GM21737 (cell line): ENCODE data around the gene CLIC4.
A peak's percentile ranks its signal among the peaks of the same experiment; 100 is the strongest.
"Not testable (repeated sequence)": the region's sequence is repeated elsewhere in the genome, so short reads cannot be mapped to it uniquely, and the experiment has no call there.

Source experiments
- ATAC-seq: cut with Tn5 transposase; IDR thresholded peaks from one replicate; pipeline ENCODE4 v1.9.1; 2021; ENCODE audit warnings: mild to moderate bottlenecking, moderate library complexity; ENCODE audit not compliant: unreplicated experiment

CLIC4 gene

DNA sequence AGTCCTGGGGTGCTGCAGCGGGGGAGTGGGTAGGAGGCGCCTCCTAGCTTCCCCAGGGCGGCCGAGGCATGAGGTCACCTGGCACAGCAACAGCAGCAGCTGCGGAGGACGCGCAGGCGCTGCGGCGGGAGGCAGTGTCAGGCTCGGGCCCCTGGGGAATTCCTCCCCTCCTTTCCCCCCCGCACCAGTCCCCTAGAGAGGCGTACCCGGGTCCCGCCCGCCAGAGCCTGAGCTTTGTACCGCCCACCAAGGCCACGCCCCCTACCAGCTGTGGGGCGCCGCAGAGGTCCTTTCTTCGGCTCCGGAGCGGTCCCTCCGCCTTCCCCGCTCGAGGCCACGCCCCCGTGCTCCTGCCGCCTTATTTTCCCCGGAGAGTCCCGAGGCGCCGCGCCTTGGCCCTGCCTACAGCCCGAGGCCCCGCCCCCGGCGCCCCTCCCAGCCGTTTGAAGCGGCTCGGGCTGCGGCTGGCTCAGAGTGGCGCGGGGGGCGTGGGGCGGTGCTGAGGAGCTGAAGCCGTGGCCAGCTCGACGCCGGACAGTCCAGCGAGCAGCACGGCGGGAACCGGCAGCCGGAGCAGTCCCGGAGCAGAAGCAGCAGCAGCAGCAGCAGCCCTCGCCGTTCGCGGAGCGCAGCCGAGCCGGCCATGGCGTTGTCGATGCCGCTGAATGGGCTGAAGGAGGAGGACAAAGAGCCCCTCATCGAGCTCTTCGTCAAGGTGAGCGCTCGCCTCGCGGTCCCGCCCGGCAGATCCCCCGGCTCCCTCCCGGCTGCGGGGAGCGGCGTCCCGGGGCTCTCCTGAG is at the start of gene CLIC4:
Gene CLIC4, plus strand, starts transcription at position 537 of the 800 bp plus-strand sequence. Its CDS starts 107 bp downstream, at position 644.
- ATAC-seq, result peak; percentile 70

DNA sequence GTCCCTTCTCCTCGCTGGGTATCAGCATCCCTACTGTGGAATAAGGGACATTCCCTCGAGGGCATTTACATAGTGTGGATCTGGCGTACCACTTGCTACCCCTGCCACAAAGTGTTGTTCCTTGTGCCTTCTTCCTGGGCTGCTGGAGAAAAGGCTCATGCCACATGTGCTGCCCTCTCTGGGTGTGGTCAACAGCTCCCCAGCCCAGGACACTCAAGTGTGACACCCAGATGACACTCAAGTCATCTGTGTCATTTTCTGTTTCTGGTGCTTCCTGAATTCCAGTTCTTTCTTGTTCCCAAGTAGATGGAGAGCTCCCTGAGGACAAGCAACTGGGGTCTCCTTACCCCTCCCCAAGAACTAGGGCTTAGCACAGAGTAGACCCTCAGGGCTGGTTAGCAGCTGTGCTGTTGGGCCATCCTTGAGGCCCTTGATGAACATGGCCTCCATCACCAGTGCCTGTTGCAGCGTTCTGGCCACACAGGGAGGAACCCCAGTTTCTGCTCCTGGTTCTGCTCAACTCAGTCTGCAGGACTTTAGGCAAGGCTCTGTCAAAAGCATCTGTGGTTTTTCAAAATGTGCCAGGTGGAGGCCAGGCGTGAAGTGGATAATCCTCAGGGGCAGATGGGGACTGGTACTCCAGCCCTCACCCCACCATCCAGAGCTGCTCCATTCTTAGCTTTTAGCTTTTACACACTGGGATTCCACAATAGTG is 49.0 kb upstream of the CLIC4 start:
- no peak for ATAC-seq

DNA sequence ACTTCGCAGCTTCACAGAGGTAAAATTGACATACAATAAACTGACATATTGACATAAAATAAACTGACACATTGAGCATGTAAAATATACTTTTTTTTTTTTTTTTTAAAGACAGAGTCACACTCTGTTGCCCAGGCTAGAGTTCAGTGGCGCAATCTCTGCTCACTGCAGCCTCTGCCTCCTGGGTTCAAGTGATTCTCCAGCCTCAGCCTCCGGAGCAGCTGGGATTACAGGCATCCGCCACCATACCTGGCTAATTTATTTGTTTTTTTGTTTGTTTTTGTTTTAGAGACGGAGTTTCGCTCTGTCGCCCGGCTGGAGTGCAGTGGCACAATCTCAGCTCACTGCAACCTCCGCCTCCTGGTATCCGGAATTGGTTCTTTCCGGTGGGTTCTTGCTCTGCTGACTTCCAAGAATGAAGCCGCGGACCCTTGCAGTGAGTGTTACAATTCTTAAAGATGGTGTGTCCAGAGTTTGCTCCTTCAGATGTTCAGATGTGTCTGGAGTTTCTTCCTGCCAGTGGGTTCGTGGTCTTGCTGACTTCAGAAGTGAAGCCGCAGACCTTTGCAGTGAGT is 48.4 kb upstream of the CLIC4 start:
- no peak for ATAC-seq

DNA sequence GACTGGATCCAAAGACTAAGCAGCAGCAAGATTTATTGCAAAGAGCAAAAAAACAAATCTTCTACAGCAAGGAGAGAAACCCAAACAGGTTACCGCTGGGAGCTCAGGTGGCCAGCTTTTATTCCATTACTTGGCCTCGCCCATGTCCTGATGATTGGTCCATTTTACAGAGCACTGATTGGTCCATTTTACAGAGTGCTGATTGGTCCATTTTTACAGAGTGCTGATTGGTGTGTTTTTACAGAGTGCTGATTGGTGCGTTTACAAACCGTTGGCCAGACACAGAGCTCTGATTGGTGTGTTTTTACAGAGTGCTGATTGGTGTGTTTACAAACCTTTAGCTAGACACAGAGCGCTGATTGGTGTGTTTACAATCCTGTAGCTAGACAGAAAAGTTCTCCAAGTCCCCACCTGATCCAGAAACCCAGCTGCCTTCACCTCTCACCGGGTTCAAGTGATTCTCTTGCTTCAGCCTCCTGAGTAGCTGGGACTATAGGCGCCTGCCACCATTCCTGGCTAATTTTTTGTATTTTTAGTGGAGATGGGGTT is 47.7 kb upstream of the CLIC4 start:
- not testable (repeated sequence) for ATAC-seq

DNA sequence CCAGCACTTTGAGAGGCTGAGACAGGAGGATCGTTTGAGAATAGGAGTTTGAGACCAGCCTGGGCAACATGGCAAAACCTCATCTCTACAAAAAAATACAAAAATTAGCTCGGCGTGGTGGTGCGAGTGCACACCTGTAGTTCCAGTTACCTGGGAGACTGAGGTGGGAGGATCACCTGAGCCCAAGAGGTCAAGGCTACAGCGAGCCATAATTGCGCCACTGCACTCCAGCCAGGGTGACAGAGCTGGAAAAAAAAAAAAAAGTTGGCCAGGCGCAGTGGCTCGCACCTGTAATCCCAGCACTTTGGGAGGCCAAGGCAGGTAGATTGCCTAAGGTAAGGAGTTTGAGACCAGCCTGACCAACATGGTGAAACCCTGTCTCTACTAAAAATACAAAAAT is 46.9 kb upstream of the CLIC4 start:
- ATAC-seq, result not testable (repeated sequence)

DNA sequence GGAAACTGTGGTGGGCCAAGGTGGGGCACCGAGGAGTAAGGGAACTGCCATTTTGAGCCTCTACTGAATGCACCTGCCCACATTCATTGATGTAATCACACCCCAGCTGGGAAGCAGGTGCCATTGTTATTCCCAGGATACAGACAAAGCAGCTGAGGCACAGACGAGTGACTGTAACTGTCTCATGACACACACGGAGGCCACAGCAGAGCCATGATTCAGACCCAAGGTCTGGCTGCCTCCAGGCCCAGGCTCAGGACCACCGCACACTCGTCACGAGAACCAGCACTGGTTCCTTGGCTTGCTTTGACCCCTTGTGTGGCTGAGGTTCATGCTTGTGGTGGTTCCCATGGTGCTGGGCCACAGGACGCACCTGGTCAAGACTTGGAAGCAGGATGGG is 45.6 kb upstream of the CLIC4 start:
- no peak for ATAC-seq

DNA sequence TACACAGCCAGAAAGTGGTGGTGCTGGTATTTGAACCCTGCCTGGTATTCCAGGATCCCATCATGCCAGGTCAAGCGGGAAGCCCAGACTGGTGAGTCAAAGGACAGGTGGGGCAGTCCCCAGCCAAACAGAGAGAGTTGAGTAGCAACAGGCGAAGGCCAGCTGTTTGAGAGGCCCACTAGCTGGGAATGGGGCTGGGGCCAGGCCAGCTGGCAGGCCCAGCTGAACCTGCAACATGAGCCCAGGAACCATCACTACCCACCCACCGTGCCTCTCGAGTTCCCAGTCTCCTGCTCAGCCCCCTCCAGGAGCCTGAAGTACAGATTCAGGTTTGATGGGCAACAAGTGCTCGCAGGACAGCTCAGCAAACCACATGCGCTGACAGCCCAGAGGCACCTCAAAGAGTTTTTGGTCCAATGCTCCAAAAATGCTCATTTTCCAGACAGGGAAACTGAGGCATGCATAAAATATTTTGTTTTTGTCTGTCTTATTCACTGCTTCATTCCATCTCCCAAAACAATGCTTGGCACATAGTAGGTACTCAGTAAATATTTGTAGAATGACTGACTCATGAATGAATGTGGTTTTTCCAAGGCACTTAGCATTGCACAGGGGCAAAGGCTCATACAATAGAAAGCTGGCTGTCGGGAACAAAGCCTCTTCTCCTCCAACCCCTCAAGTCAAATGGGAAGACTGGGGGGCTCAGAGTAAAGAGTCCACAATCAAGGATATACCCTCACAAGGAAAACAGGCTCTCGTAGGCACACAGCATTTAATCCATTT is 42.5 kb upstream of the CLIC4 start:
- ATAC-seq, result no peak

DNA sequence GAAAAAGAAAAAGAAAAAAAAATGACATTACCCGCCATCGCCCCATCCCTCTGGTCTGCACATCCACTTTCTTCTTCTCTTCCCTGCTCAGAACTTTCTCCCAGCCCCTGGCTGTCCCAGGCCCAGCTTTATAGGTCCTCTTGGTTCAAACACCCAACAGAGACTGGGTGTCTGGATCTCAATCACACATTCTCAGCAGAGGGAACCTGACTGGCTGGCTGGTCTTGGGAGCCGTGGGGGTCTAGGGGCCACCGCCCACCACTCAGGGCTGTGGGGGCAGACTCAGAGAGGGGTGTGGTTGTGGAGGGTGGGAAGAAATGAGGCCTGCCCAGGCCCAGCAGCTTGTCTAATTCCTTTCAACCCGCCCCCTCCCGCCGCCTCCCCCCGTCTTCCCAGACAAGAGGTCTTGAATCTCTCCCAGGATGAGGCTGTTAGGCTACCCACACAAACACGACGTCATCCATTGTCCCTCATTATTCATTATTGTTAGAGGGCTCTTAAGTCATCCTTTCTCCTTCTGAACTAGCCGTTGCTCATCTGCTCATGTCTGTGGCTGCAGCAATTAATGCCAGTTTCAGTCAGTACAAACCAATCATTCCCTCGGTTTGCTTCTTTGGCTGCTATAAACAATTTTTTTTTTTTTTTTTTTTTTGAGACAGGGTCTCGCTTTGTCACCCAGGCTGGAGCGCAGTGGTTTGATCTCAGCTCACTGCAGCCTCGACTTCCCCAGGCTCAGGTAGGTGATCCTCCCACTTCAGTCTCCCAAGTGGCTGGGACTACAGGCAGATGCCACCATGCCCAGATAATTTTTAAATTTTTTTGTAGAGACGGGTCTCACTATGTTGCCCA is 40.6 kb upstream of the CLIC4 start:
- no peak for ATAC-seq

DNA sequence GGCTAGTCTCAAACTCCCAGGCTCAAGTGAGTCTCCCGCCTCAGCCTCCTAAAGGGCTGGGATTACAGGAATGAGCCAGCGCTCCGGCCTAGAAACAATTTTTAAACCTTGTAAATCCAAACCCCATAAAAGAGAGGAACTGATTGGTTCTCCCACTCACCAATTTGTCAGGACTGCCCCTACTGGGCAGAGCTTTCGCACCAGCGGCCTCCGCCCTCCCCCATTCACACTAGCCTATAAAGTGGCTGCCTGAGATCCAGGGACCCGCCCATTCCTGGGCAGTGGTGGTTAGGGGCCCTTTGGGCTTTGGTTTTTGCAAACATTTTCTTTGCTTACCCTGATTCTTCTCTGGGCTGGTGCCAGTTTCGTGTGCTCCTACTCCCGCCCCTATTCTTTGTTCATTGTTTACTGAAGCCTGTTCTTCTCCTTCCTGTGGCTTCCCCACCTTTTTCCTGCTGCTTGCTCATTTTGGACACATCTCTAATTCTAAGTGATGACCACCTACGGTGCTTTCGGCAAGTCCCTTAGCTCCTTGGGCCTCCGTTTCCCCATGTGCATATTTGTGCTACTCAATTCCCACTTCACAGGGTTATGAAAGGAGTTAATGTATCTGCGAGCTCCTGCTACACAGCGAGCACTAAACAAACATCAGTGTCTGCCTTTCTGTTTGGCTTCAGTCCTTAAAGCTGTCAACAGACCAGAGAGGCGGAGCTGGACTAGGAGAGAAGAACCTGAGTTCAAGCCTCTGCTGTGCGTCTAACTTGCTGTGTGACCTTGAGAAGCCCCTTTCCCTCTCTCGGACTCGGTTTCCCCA is 39.8 kb upstream of the CLIC4 start:
- peak; percentile 77 for ATAC-seq

DNA sequence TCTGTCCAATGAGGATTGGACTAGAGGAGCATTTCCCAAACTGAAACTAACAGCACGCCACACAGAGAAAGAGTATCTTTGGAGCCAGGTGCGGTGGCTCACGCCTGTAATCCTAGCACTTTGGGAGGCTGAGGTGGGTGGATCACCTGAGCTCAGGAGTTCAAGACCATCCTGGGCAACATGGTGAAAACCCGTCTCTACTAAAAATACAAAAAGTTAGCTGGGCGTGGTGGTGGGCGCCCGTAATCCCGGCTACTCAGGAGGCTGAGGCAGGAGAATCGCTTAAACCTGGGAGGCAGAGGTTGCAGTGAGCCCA is 39.2 kb upstream of the CLIC4 start:
- ATAC-seq, result not testable (repeated sequence)

DNA sequence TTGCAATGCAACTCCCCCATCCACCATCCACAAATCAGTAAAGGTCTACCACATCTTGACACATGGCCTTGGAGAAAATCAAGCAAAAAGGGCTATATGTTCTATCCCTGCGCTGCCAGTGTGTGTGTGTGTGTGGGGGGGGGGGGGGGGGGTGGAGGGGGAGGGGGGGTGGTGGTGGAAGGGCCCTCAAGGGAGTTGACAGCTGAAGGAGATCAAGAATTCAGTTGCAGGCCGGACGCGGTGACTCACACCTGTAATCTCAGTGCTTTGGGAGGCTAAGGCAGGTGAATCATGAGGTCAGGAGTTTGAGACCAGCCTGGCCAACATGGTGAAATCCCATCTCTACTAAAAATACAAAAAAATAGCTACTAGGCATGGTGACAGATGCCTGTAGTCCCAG is 37.6 kb upstream of the CLIC4 start:
- ATAC-seq, result no peak

DNA sequence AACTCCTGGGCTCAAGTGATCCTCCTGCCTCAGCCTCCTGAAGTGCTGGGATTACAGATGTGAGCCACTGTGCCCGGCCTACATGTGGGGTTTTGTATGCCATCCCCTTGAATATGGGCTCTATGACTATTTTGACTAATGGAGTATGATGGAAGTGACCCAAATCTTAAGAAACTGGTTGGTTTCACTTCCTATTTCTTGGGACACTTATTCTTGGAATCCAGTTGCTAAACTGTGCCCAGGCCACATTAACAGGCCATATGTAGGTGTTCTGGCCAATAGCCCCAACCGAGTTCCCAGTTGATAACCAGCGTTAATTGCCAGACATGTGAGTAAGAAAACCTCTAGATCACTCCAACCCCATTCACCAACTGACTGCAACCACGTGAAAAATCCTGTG is 36.3 kb upstream of the CLIC4 start:
- ATAC-seq, result no peak

DNA sequence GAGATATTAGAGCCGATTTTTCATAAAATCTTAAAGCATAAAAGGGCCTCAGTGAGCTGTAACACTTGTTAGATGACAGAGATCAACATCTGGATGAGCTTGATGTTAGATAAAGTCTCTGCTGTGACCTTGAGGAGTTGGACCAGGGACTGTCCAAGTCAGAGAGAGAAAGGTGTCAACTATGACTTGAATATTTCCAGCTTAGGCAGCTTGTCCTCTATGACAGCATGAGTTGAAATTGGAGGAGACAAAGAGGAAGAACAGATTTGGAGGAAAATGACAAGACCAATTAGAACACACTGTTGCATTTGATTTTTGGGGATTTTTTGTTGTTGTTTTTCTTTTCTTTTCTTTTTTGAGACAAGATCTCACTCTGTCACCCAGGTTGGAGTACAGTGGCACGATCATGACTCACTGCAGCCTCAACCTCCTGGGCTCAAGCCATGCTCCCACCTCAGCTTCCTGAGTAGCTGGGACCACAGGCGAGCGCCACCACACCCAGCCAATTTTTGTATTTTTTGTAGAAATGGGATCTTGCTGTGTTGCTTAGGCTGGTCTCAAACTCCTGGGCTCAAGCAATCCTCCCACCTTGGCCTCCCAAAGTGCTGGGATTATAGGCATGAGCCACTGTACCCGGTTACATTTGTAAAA is 35.3 kb upstream of the CLIC4 start:
- ATAC-seq, result no peak

DNA sequence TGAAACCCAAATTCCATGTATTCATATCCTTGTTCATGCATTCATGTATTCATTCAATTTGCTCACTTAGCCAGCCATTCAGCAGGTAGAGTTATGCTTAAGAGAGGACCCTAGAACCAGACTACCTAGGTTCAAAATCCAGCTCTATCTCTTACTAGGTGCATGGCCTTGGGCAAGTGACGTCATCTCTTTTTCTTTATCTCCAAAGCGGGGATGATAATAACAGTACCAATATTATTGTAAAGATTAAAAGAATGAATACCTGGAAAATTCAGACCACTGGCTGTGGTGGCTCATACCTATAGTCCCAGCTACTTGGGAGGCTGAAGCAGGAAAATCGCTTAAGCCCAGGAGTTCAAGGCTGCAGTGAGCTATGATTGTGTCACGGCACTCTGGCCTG is 33.9 kb upstream of the CLIC4 start:
- no peak for ATAC-seq

DNA sequence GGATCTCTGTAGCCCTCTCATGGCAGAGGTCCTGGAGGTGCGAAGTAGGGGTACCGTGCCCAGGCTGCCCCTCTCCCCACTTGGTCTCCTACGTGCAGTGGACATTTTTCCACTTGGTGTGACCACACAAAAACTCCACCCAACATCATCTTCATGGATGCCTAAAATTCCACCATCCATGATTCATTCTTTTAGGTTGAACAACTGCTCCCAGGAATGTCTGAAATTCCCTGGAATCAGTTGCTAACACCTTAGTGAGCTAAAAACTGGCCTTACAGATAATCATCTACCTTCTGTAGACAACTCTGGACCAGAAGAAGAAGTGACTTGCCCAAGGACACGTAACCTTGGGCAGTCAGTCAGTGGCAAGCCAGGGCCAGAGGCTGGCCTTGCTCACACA is 32.1 kb upstream of the CLIC4 start:
- ATAC-seq, result no peak

DNA sequence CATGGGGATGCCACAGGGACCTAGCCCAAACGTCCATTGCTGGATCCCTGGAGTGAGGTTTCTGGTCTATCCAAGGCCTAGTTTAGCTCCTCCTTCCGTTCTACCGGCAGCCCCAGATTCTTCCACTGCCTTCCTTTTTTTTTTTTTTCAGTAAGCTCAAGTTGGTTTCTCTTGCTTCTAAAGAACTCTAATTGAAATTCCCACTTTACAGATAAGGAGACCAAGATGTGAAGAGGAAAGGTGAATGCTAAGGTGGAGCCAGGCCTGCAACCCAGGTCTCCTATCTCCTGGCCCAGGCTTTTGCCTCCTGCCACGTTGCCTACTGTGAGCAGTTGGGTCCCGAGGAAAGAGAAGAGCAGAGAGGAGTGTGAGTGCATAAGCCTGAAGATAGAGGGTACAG is 31.5 kb upstream of the CLIC4 start:
- ATAC-seq, result no peak

DNA sequence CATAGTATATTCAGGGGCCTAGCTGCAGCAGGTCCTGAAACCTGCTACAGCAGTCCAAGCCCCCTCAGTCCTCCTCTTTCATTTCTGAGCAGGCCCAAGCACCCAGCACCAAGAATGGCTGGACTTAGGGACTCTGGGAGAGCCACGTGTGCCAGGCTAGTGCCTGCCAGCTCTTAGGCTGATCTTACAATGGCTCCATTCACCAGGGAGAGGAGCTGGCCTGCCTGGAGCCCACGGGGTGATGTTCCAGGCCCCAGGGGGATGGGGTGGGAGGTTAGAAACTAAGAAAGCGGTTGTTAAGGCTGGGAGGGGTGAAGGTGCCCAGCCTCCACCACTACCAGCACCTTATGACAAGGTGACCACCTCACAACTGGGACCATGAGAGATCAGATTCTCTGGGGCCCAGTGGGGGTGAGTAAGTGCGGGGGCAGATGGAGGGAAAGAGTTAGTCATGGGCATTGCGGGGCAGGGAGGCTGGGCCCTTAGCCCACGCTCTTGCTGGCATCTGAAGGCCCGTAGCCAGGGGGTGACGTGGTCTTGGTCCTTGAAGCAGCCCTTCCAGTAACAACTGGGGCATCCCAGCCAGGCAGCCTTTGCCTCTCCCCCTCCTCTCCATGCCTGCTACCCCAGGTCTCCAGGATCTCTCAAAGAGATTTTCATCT is 30.3 kb upstream of the CLIC4 start:
- ATAC-seq, result no peak

DNA sequence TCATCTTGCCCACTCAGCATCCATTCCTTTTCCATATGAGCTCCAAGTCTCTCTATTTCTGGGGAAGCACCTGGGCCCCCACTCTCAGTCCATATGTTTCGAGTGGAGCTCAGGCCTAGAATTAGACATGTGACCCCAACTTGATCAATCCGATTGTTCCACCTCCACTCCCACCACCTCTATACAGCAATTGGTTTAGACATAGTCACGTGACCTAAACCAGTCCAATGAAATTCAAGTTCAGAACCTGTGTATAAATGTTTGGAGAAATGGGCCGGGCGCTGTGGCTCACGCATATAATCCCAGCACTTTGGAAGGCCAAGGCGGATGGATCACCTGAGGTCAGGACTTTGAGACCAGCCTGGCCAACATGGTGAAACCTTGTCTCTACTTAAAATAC is 29.6 kb upstream of the CLIC4 start:
- ATAC-seq, result no peak
